GM19463 (cell line): ENCODE results near the gene TBCC.
"Not testable (repeated sequence)": the region's sequence is repeated elsewhere in the genome, so short reads cannot be mapped to it uniquely, and the experiment has no call there.

Experiments used
- ATAC-seq: cut with Tn5 transposase; IDR thresholded peaks from one replicate; pipeline ENCODE4 v1.9.1; 2021; ENCODE audit warnings: mild to moderate bottlenecking, moderate library complexity; ENCODE audit not compliant: unreplicated experiment

TBCC gene

GRCh38 chr6:42735976-42736375 is 9.9 kb downstream of the TBCC start:
- no peak for ATAC-seq

GRCh38 chr6:42733867-42734481 is 11.9 kb downstream of the TBCC start:
- not testable (repeated sequence) for ATAC-seq

GRCh38 chr6:42729731-42730130 is 16.2 kb downstream of the TBCC start:
- no peak for ATAC-seq

- ATAC-seq: no peak
Measured at GRCh38 chr6:42727627-42728026, 18.3 kb downstream of the TBCC start.

- no peak for ATAC-seq
Measured at GRCh38 chr6:42727087-42727611, 18.8 kb downstream of the TBCC start.

GRCh38 chr6:42726485-42727086 is 19.3 kb downstream of the TBCC start:
- peak; percentile 78 for ATAC-seq

GRCh38 chr6:42726026-42726425 is 19.9 kb downstream of the TBCC start:
- ATAC-seq: no peak

GRCh38 chr6:42724825-42725224 is 21.1 kb downstream of the TBCC start:
- no peak for ATAC-seq

GRCh38 chr6:42722497-42722896 is 23.4 kb downstream of the TBCC start, which contains the start of gene PRPH2:
TSS of gene PRPH2 (minus strand) at chr6:42722597. CDS start at chr6:42722334, 263 bp downstream.
- no peak for ATAC-seq

GRCh38 chr6:42720739-42721138 is 25.2 kb downstream of the TBCC start:
- no peak for ATAC-seq

GRCh38 chr6:42715871-42716270 is 30.0 kb downstream of the TBCC start:
- no peak for ATAC-seq

- ATAC-seq: no peak
Measured at GRCh38 chr6:42714098-42714761, 31.7 kb downstream of the TBCC start.

- ATAC-seq: no peak
Measured at GRCh38 chr6:42711930-42712329, 34.0 kb downstream of the TBCC start.

GRCh38 chr6:42710316-42710715 is 35.6 kb downstream of the TBCC start:
- ATAC-seq: no peak

GRCh38 chr6:42709871-42710270 is 36.0 kb downstream of the TBCC start:
- ATAC-seq: no peak

GRCh38 chr6:42708096-42708495 is 37.8 kb downstream of the TBCC start:
- no peak for ATAC-seq

GRCh38 chr6:42707595-42707994 is 38.3 kb downstream of the TBCC start:
- no peak for ATAC-seq

- no peak for ATAC-seq
Measured at GRCh38 chr6:42704937-42705374, 40.9 kb downstream of the TBCC start.

GRCh38 chr6:42704251-42704936 is 41.5 kb downstream of the TBCC start:
- no peak for ATAC-seq

GRCh38 chr6:42702786-42703185 is 43.1 kb downstream of the TBCC start:
- not testable (repeated sequence) for ATAC-seq

GRCh38 chr6:42702200-42702599 is 43.7 kb downstream of the TBCC start:
- no peak for ATAC-seq
